Thyroid gland (tissue), 4 donors: ENCODE results near the gene RNF145. TPM values are rescaled to one million over a fixed set of nuclear protein-coding genes. Genes with fewer than 3 reads are reported as not detected.
"Not testable (repeated sequence)": the region's sequence is repeated elsewhere in the genome, so short reads cannot be mapped to it uniquely, and the experiment has no call there.

Experiments
- DNase-seq, 2 donors: peaks; one replicate each; pipeline ENCODE4 v3.0.0-alpha.2; 2019
- H3K27ac ChIP-seq, 3 donors: fragments of 200-600 bp; sonication (generic); 1 replicate in 2 of 3; 2 replicates in 1 of 3; pipeline ENCODE4 v1.5.1; 2016 to 2019; ENCODE audit warnings: mild to moderate bottlenecking in 1 of 3, moderate library complexity in 1 of 3
- H3K27me3 ChIP-seq: fragments of 200-600 bp; sonication (generic); one replicate; pipeline ENCODE4 v1.5.1; 2019
- H3K36me3 ChIP-seq, 2 donors: fragments of 200-600 bp; sonication (generic); one replicate each; pipeline ENCODE4 v1.5.1; 2016 to 2019
- H3K4me1 ChIP-seq, 2 donors: fragments of 200-600 bp; sonication (generic); one replicate each; pipeline ENCODE4 v1.5.1; 2017 to 2019
- H3K4me3 ChIP-seq, 3 donors: fragments of 200-600 bp; sonication (generic); replicated peaks in 1 of 3; 1 replicate in 2 of 3; 2 replicates in 1 of 3; pipeline ENCODE4 v1.5.1; 2016; ENCODE audit warnings: mild to moderate bottlenecking in 1 of 3
- H3K9me3 ChIP-seq: fragments of 200-600 bp; sonication (generic); one replicate; pipeline ENCODE4 v1.5.1; 2017
- CTCF ChIP-seq, 6 experiments: fragments of 200-600 bp in 3 of 6; fragments of 450-650 bp in 3 of 6; sonication (generic) in 3 of 6; IDR thresholded peaks; one replicate each; pipeline ENCODE4 v1.5.1; 2016 to 2019; ENCODE audit warnings: antibody characterized with exemption in 6 of 6, mild to moderate bottlenecking in 2 of 6, inconsistent platforms in 1 of 6, moderate library complexity in 1 of 6
- POLR2A ChIP-seq, 2 donors: fragments of 450-650 bp; IDR thresholded peaks; one replicate each; pipeline ENCODE4 v1.6.1; 2017; ENCODE audit warnings: antibody characterized with exemption in 2 of 2, mild to moderate bottlenecking in 2 of 2, moderate library complexity in 1 of 2
- WGBS, 2 donors: methylation state at CpG; one replicate each; pipeline ENCODE4 v1.1.5; 2017; 5-methylcytosine and 5-hydroxymethylcytosine counted together
- intact Hi-C: fragments of 100-400 bp; cut with DNase I; formaldehyde crosslinking; loops from one replicate; pipeline ENCODE4 v1.15.1; 2023
- total RNA-seq, 4 donors: library from RNA; depleted of rRNA; stranded (reverse); fragments of >200 nt; gene quantifications; one replicate each; pipeline ENCODE4 v1.2.3, GENCODE V29; 2016

RNF145 gene
- total RNA-seq, 4 donors from 2014 or later, result 59.5 to 88.6 (median 75.6) TPM

GRCh38 chr5:159242656-159243055 lies 33.3 kb upstream of the RNF145 start:
- Histone ChIP-seq H3K9me3 (no peaks in the 10 kb centered on the region), H3K4me1 (no peaks in the 10 kb centered on the region), H3K27me3 (no peaks in the 10 kb centered on the region), H3K27ac (no peak overlapping the region), H3K36me3 (no peaks in the 10 kb centered on the region), H3K4me3 (no peak overlapping the region)
- intact Hi-C loops, result no loop called here
- TF ChIP-seq POLR2A (IDR thresholded peaks at IDR 0.05), result no peak
- TF ChIP-seq CTCF (IDR thresholded peaks at IDR 0.05), result no peak
- 60 to 66% methylated on average over 4 of the region's 4 CpGs for WGBS, 2 donors
- DNase-seq, result no peak

GRCh38 chr5:159241946-159242552 lies 32.7 kb upstream of the RNF145 start:
- Histone ChIP-seq H3K27ac (no peak overlapping the region), H3K4me3 (no peak overlapping the region), H3K4me1 (no peaks in the 10 kb centered on the region), H3K9me3 (no peaks in the 10 kb centered on the region), H3K27me3 (no peaks in the 10 kb centered on the region), H3K36me3 (no peaks in the 10 kb centered on the region)
- WGBS, 2 donors, result 61 to 69% methylated on average over 2 of the region's 2 CpGs
- TF ChIP-seq CTCF (IDR thresholded peaks at IDR 0.05), result no peak
- no peak for TF ChIP-seq POLR2A (IDR thresholded peaks at IDR 0.05)
- intact Hi-C loops, result no loop called here
- DNase-seq, result no peak

- no peaks in the 10 kb centered on the region for H3K36me3 ChIP-seq
- TF ChIP-seq POLR2A (IDR thresholded peaks at IDR 0.05) (no peak), CTCF (IDR thresholded peaks at IDR 0.05) (no peak)
Observed at GRCh38 chr5:159240301-159240870, 31.0 kb upstream of the RNF145 start.

GRCh38 chr5:159235871-159236520 lies 26.6 kb upstream of the RNF145 start:
- H3K36me3 ChIP-seq, H3K9me3 ChIP-seq, DNase-seq, H3K27me3 ChIP-seq, H3K4me1 ChIP-seq, H3K4me3 ChIP-seq, intact Hi-C loops, H3K27ac ChIP-seq: not testable (repeated sequence)
- WGBS, 2 donors, result 91 to 96% methylated on average over 2 of the region's 2 CpGs

More at GRCh38 chr5:159240301-159240870, 31.0 kb upstream of the RNF145 start:
- H3K4me1 ChIP-seq, result no peaks in the 10 kb centered on the region
- no peaks in the 10 kb centered on the region for H3K27me3 ChIP-seq
- no peaks in the 10 kb centered on the region for H3K9me3 ChIP-seq
- intact Hi-C loops, result no loop called here
- no peak for DNase-seq
- no peak overlapping the region for H3K4me3 ChIP-seq
- 87 to 91% methylated on average over 4 of the region's 4 CpGs for WGBS, 2 donors
- H3K27ac ChIP-seq, result no peak overlapping the region

- no peak for DNase-seq
- Histone ChIP-seq H3K4me1 (no peaks in the 10 kb centered on the region), H3K27ac (no peak overlapping the region), H3K4me3 (no peak overlapping the region), H3K27me3 (no peaks in the 10 kb centered on the region), H3K9me3 (no peaks in the 10 kb centered on the region), H3K36me3 (no peaks in the 10 kb centered on the region)
- intact Hi-C loops, result no loop called here
- 90 to 91% methylated on average over 2 of the region's 2 CpGs for WGBS, 2 donors
- no peak for TF ChIP-seq CTCF (IDR thresholded peaks at IDR 0.05)
- no peak for TF ChIP-seq POLR2A (IDR thresholded peaks at IDR 0.05)
Observed at GRCh38 chr5:159231167-159231566, 21.8 kb upstream of the RNF145 start.
